Measurements from ENCODE around the gene PCDHA8. TPM values are rescaled to one million over a fixed set of nuclear protein-coding genes. Genes with fewer than 3 reads are reported as not detected.
A peak's percentile ranks its signal among the peaks of the same experiment; 100 is the strongest.

Gene PCDHA8
- total RNA-seq, 1 experiment from 2014 or later = not detected

DNA sequence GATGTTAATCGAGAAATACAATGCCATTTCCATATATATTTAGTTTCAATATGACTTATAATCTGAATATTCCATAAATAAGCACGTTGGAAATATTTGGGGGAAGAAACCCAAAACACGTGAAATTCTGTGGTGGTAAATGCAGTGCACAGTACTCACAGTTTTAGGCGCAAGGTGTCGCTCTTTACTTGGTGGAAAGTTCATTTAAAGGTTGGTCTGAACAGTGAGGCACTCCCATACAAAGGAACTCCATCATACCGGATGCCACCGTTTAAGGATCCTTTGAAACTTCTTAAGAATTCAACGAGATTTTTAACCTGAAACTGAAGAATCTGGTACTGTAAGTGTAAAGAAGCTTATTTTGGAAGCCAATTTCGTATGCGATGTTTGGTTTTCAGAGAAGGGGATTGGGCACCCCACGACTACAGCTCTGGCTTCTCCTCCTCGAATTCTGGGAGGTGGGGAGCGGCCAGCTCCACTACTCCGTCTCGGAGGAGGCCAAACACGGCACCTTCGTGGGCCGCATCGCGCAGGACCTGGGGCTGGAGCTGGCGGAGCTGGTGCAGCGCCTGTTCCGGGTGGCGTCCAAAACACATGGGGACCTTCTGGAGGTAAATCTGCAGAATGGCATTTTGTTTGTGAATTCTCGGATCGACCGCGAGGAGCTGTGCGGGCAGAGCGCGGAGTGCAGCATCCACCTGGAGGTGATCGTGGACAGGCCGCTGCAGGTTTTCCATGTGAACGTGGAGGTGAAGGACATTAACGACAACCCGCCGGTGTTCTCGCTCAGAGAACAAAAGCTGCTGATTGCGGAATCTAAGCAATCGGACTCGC, 28.0 kb downstream of the PCDHA8 start, which contains the start of gene PCDHA11:
TSS of gene PCDHA11 (plus strand) at position 237 of the 834 bp plus-strand sequence. CDS start at position 384, 147 bp downstream.
- H3K79me2 ChIP-seq (ENCODE audit: insufficient read depth, low read length) = no peaks in the 10 kb centered on the region
- peak; percentile 76 for ATAC-seq
- no peak within 1 kb of the TSS for H2AFZ ChIP-seq (ENCODE audit: low read depth, low read length, poor library complexity, severe bottlenecking)
- H3K27ac ChIP-seq (ENCODE audit: low read depth, low read length) = no peak within 1 kb of the TSS
- no peak within 1 kb of the TSS for H3K4me3 ChIP-seq (replicated peaks in 1 of 2; ENCODE audit: low read depth in 1 of 2, low read length in 2 of 2)
- no peak within 1 kb of the TSS for H3K9ac ChIP-seq (ENCODE audit: low read length)
- no peaks in the 10 kb centered on the region for H4K20me1 ChIP-seq (ENCODE audit: insufficient read depth)
- no peaks in the 10 kb centered on the region for H3K27me3 ChIP-seq (ENCODE audit: insufficient read depth, low read length)
- H3K9me2 ChIP-seq (ENCODE audit: insufficient read depth) = no peaks in the 10 kb centered on the region
- no TSS peak for BruUV-seq (replicated peaks)
- no peak within 1 kb of the TSS for H3K4me2 ChIP-seq (ENCODE audit: low read length)
- ChIA-PET POLR2A (interaction anchor here (1.2 kb wide), 1 partner anchor 172 kb away, joined by 4 read pairs; no protein-coding TSS in a partner anchor), CTCF (interaction anchor here (1.0 to 3.0 kb wide), 2 partner anchors 9 to 171 kb away, joined by 3 to 21 read pairs; no protein-coding TSS in a partner anchor), RAD21 (ENCODE audit: low non-redundant PET in 1 of 2, low total read pairs in 2 of 2, uncharacterized antibody in 2 of 2, unreplicated experiment in 2 of 2) (interaction anchor here in 1 of 2 experiments (1.4 kb wide), 1 partner anchor 171 kb away, joined by 4 read pairs; no protein-coding TSS in a partner anchor)
- intact Hi-C loops (cut with micrococcal nuclease) = loop anchor here (1.0 kb wide), 1 partner anchor 172 kb away; no protein-coding TSS in a partner anchor
- no peaks in the 10 kb centered on the region for H3K9me3 ChIP-seq (ENCODE audit: control insufficient read depth in 1 of 2, insufficient read depth in 1 of 2, low read depth in 1 of 2, low read length in 2 of 2)
- no peaks in the 10 kb centered on the region for H3K36me3 ChIP-seq (ENCODE audit: control insufficient read depth in 1 of 2, insufficient read depth in 2 of 2, low read length in 2 of 2)
- H3K4me1 ChIP-seq (ENCODE audit: control insufficient read depth in 1 of 2, insufficient read depth in 2 of 2, low read length in 2 of 2) = no peaks in the 10 kb centered on the region
- no peak for TF ChIP-seq CBX3 (IDR thresholded peaks at IDR 0.05; ENCODE audit: low read depth)
- TF ChIP-seq SIN3A (IDR thresholded peaks at IDR 0.05; ENCODE audit: low read depth) = no peak
- no peak for TF ChIP-seq CEBPB (IDR thresholded peaks at IDR 0.05; ENCODE audit: low read depth)
- TF ChIP-seq, protein P1, sequence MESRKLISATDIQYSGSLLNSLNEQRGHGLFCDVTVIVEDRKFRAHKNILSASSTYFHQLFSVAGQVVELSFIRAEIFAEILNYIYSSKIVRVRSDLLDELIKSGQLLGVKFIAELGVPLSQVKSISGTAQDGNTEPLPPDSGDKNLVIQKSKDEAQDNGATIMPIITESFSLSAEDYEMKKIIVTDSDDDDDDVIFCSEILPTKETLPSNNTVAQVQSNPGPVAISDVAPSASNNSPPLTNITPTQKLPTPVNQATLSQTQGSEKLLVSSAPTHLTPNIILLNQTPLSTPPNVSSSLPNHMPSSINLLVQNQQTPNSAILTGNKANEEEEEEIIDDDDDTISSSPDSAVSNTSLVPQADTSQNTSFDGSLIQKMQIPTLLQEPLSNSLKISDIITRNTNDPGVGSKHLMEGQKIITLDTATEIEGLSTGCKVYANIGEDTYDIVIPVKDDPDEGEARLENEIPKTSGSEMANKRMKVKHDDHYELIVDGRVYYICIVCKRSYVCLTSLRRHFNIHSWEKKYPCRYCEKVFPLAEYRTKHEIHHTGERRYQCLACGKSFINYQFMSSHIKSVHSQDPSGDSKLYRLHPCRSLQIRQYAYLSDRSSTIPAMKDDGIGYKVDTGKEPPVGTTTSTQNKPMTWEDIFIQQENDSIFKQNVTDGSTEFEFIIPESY (IDR thresholded peaks at IDR 0.05; ENCODE audit: extremely low read depth, insufficient replicate concordance, low read length) = no peak
- TF ChIP-seq, protein P2, sequence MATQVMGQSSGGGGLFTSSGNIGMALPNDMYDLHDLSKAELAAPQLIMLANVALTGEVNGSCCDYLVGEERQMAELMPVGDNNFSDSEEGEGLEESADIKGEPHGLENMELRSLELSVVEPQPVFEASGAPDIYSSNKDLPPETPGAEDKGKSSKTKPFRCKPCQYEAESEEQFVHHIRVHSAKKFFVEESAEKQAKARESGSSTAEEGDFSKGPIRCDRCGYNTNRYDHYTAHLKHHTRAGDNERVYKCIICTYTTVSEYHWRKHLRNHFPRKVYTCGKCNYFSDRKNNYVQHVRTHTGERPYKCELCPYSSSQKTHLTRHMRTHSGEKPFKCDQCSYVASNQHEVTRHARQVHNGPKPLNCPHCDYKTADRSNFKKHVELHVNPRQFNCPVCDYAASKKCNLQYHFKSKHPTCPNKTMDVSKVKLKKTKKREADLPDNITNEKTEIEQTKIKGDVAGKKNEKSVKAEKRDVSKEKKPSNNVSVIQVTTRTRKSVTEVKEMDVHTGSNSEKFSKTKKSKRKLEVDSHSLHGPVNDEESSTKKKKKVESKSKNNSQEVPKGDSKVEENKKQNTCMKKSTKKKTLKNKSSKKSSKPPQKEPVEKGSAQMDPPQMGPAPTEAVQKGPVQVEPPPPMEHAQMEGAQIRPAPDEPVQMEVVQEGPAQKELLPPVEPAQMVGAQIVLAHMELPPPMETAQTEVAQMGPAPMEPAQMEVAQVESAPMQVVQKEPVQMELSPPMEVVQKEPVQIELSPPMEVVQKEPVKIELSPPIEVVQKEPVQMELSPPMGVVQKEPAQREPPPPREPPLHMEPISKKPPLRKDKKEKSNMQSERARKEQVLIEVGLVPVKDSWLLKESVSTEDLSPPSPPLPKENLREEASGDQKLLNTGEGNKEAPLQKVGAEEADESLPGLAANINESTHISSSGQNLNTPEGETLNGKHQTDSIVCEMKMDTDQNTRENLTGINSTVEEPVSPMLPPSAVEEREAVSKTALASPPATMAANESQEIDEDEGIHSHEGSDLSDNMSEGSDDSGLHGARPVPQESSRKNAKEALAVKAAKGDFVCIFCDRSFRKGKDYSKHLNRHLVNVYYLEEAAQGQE (IDR thresholded peaks at IDR 0.05; ENCODE audit: low read depth) = no peak
- TF ChIP-seq YY1 (IDR thresholded peaks at IDR 0.05; ENCODE audit: extremely low read depth, insufficient replicate concordance, low read depth, low read length) = no peak
- TF ChIP-seq SRF (IDR thresholded peaks at IDR 0.05; ENCODE audit: low read depth) = no peak
- TF ChIP-seq, protein P3, sequence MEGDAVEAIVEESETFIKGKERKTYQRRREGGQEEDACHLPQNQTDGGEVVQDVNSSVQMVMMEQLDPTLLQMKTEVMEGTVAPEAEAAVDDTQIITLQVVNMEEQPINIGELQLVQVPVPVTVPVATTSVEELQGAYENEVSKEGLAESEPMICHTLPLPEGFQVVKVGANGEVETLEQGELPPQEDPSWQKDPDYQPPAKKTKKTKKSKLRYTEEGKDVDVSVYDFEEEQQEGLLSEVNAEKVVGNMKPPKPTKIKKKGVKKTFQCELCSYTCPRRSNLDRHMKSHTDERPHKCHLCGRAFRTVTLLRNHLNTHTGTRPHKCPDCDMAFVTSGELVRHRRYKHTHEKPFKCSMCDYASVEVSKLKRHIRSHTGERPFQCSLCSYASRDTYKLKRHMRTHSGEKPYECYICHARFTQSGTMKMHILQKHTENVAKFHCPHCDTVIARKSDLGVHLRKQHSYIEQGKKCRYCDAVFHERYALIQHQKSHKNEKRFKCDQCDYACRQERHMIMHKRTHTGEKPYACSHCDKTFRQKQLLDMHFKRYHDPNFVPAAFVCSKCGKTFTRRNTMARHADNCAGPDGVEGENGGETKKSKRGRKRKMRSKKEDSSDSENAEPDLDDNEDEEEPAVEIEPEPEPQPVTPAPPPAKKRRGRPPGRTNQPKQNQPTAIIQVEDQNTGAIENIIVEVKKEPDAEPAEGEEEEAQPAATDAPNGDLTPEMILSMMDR (IDR thresholded peaks at IDR 0.05 in 2 of 3, conservative IDR thresholded peaks at IDR 0.05 in 1 of 3; ENCODE audit: borderline replicate concordance in 1 of 3, insufficient read depth in 1 of 3, low read depth in 2 of 3, low read length in 2 of 3) = peak; percentile 33 to 44 (median 36); a peak in 4 of 6 replicates
- TF ChIP-seq RAD21 (IDR thresholded peaks at IDR 0.05; ENCODE audit: low read depth) = peak; percentile 64
- no peak for TF ChIP-seq ZNF274 (IDR thresholded peaks at IDR 0.05; ENCODE audit: low read depth, low read length)
- TF ChIP-seq FOSL1 (IDR thresholded peaks at IDR 0.05; ENCODE audit: low read depth) = no peak
- TF ChIP-seq SP1 (IDR thresholded peaks at IDR 0.05; ENCODE audit: low read depth) = no peak
- no peak for TF ChIP-seq TCF7L2 (IDR thresholded peaks at IDR 0.05; ENCODE audit: borderline replicate concordance, extremely low read depth, insufficient read depth, insufficient read length)
- TF ChIP-seq, protein P4, sequence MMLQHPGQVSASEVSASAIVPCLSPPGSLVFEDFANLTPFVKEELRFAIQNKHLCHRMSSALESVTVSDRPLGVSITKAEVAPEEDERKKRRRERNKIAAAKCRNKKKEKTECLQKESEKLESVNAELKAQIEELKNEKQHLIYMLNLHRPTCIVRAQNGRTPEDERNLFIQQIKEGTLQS (IDR thresholded peaks at IDR 0.05) = no peak
- no peak for TF ChIP-seq POLR2AphosphoS5 (IDR thresholded peaks at IDR 0.05; ENCODE audit: low read depth, low read length)
- TF ChIP-seq POLR2A (IDR thresholded peaks at IDR 0.05; ENCODE audit: borderline replicate concordance, extremely low read depth, insufficient read depth, insufficient read length) = no peak
- no peak for TF ChIP-seq ZFX (IDR thresholded peaks at IDR 0.05)
- peak; percentile 8 for DNase-seq (ENCODE audit: low read depth, low spot score)

All from HCT116 (cell line).